Endothelial cell of umbilical vein (primary cell): ENCODE data around the gene PCLO. TPM values are rescaled to one million over a fixed set of nuclear protein-coding genes. Genes with fewer than 3 reads are reported as not detected.

Experiments used
- BruUV-seq: library from RNA; stranded (reverse); fragments of 400-500 nt; replicated peaks from 2 replicates; lab custom pipeline; 2021; lab: Mats Ljungman, UMichigan
- CTCF ChIA-PET: fragments of 300-600, 350-600 bp; sonication (Branson Sonifier 250); formaldehyde crosslinking; loops from one replicate; lab custom pipeline; 2021; ENCODE audit warnings: antibody characterized with exemption, inconsistent platforms; lab: Charles Lee
- POLR2A ChIA-PET: fragments of 300-600, 350-600 bp; sonication (Branson Sonifier 250); formaldehyde crosslinking; loops from one replicate; lab custom pipeline; 2021; ENCODE audit warnings: antibody characterized with exemption, inconsistent platforms; lab: Charles Lee
- DNase-seq: peaks from one replicate; pipeline ENCODE4 v3.0.0-alpha.2; 2011; ENCODE audit warnings: low read depth, low spot score
- FAIRE-seq: peaks from 2 replicates; lab custom pipeline; 2011; peaks lifted over from hg19 to GRCh38; lab: Jason Lieb, UNC
- H2AFZ ChIP-seq: 2 replicates; pipeline ENCODE4 v1.6.0; 2012; ENCODE audit warnings: low read depth, low read length, control low read depth, inconsistent platforms
- H3K27ac ChIP-seq: 2 replicates; pipeline ENCODE4 v1.5.1; 2011; ENCODE audit warnings: low read depth, mild to moderate bottlenecking, control low read depth, low read length, moderate library complexity; ENCODE audit not compliant: insufficient read depth
- H3K27me3 ChIP-seq, 2 experiments: 2 replicates each; pipeline versions ENCODE4 v1.6.0 to v1.6.1; 2011; ENCODE audit warnings: low read length in 2 of 2, mixed read lengths in 1 of 2; ENCODE audit not compliant: control insufficient read depth in 2 of 2, insufficient read depth in 2 of 2
- H3K36me3 ChIP-seq, 2 experiments: 2 replicates in 1 of 2; 3 replicates in 1 of 2; pipeline ENCODE4 v1.5.1; 2011; ENCODE audit warnings: low read length in 2 of 2, mild to moderate bottlenecking in 1 of 2, moderate library complexity in 1 of 2; ENCODE audit not compliant: control insufficient read depth in 2 of 2, insufficient read depth in 2 of 2; ENCODE audit errors: extremely low read depth in 1 of 2
- H3K4me1 ChIP-seq: 3 replicates; pipeline ENCODE4 v1.5.1; 2011; ENCODE audit warnings: mild to moderate bottlenecking, low read length; ENCODE audit not compliant: control insufficient read depth, insufficient read depth; ENCODE audit errors: extremely low read depth
- H3K4me2 ChIP-seq: 2 replicates; pipeline ENCODE4 v1.6.1; 2011; ENCODE audit warnings: low read length, control low read depth, mixed read lengths; ENCODE audit not compliant: insufficient read depth
- H3K4me3 ChIP-seq, 3 experiments: fragments of 200-600 bp in 1 of 3; sonication (generic), shearing (Covaris generic) in 1 of 3; replicated peaks in 1 of 3; 2 replicates each; pipeline ENCODE4 v1.5.1; 2011 to 2016; ENCODE audit warnings: control low read depth in 3 of 3, low read length in 3 of 3, mild to moderate bottlenecking in 2 of 3, inconsistent platforms in 1 of 3, low read depth in 1 of 3, moderate library complexity in 1 of 3; ENCODE audit not compliant: insufficient read depth in 1 of 3
- H3K79me2 ChIP-seq: 2 replicates; pipeline ENCODE4 v1.6.0; 2012; ENCODE audit warnings: low read length, inconsistent platforms; ENCODE audit not compliant: control insufficient read depth, insufficient read depth
- H3K9ac ChIP-seq: replicated peaks from 2 replicates; pipeline ENCODE3; 2011; ENCODE audit warnings: low read length, control low read depth; ENCODE audit not compliant: insufficient read depth; ENCODE audit errors: extremely low read depth
- H3K9me1 ChIP-seq: replicated peaks from 3 replicates; pipeline ENCODE4 v1.6.0; 2011; ENCODE audit warnings: mild to moderate bottlenecking, low read length; ENCODE audit not compliant: control insufficient read depth, insufficient read depth; ENCODE audit errors: extremely low read depth
- H3K9me3 ChIP-seq: replicated peaks from 2 replicates; pipeline ENCODE4 v1.5.1; 2012; ENCODE audit warnings: low read length, inconsistent platforms; ENCODE audit not compliant: control insufficient read depth, insufficient read depth
- H4K20me1 ChIP-seq: replicated peaks from 2 replicates; pipeline ENCODE3; 2011; ENCODE audit warnings: mild to moderate bottlenecking, low read length; ENCODE audit not compliant: control insufficient read depth, insufficient read depth; ENCODE audit errors: extremely low read depth
- CTCF ChIP-seq, 2 donors: IDR thresholded peaks; 1 replicate in 1 of 2; 2 replicates in 1 of 2; pipeline ENCODE4 v1.5.1; 2011; ENCODE audit warnings: low read length in 2 of 2, mild to moderate bottlenecking in 2 of 2, moderate library complexity in 2 of 2, control low read depth in 1 of 2, inconsistent platforms in 1 of 2, low read depth in 1 of 2; ENCODE audit not compliant: insufficient read depth in 1 of 2; ENCODE audit errors: extremely low read depth in 1 of 2
- FOS ChIP-seq: IDR thresholded peaks from 2 replicates; pipeline ENCODE4 v1.6.1; 2011; ENCODE audit warnings: mild to moderate bottlenecking, low read length, moderate library complexity, borderline replicate concordance; ENCODE audit not compliant: insufficient read depth
- GATA2 ChIP-seq: IDR thresholded peaks from 2 replicates; pipeline ENCODE4 v1.7.0; 2011; ENCODE audit warnings: low read depth, mild to moderate bottlenecking, moderate library complexity, mixed read lengths, low read length; ENCODE audit not compliant: insufficient read length, insufficient read depth
- JUN ChIP-seq: IDR thresholded peaks from 2 replicates; pipeline ENCODE4 v1.6.1; 2011; ENCODE audit warnings: borderline replicate concordance, low read depth; ENCODE audit not compliant: insufficient read length, insufficient read depth
- MAX ChIP-seq: IDR thresholded peaks from 2 replicates; pipeline ENCODE4 v1.6.1; 2011; ENCODE audit not compliant: insufficient read depth, insufficient read length
- MYC ChIP-seq: IDR thresholded peaks from one replicate; pipeline ENCODE4 v1.6.1; 2011; ENCODE audit warnings: mild to moderate bottlenecking, low read depth, low read length
- POLR2A ChIP-seq: IDR thresholded peaks from 2 replicates; pipeline ENCODE4 v1.6.1; 2012; ENCODE audit warnings: low read depth, mild to moderate bottlenecking, control low read depth, low read length
- POLR2AphosphoS5 ChIP-seq: IDR thresholded peaks from 2 replicates; pipeline ENCODE4 v1.6.1; 2012; ENCODE audit warnings: low read depth, mild to moderate bottlenecking, control low read depth, low read length, moderate library complexity; ENCODE audit not compliant: insufficient read depth
- dilution Hi-C: fragments of 300-500 bp; cut with MboI; formaldehyde crosslinking; loops from one replicate; pipeline ENCODE4 v1.15.0; 2019; ENCODE audit warnings: low sequenced_read_pairs; ENCODE audit not compliant: extremely low pct_ligation_motif_present
- intact Hi-C: fragments of 100-400 bp; cut with micrococcal nuclease; formaldehyde crosslinking; loops from one replicate; pipeline ENCODE4 v1.10.0; 2022
- polyA plus RNA-seq, 4 experiments: library from polyadenylated mRNA; depleted of rRNA in 3 of 4; stranded (reverse) in 3 of 4; unstranded in 1 of 4; fragments of >200 nt; gene quantifications; 2 replicates each; pipeline versions ENCODE4 v1.2.1 to v1.2.3, GENCODE V29; 2011 to 2012; ENCODE audit warnings: missing spikeins in 1 of 4
- total RNA-seq: library from RNA; stranded (reverse); gene quantifications from 2 replicates; pipeline ENCODE4 v1.2.3, GENCODE V29; 2021

The PCLO gene
- total and polyA plus RNA-seq, 2 donors (not counting 3 experiments of a cell fraction or from before 2014, with no cell fraction given): 0.04 to 0.75 TPM

- no TSS peak for BruUV-seq
- Histone ChIP-seq H3K9me1 (no peaks in the 10 kb centered on the region), H3K4me3 (no peak overlapping the region), H3K9me3 (no peaks in the 10 kb centered on the region), H3K4me1 (no peaks in the 10 kb centered on the region), H3K4me2 (no peak overlapping the region), H3K36me3 (no peaks in the 10 kb centered on the region), H3K79me2 (no peaks in the 10 kb centered on the region), H3K27ac (no peak overlapping the region), H2AFZ (no peak overlapping the region), H3K27me3 (no peaks in the 10 kb centered on the region), H3K9ac (no peak overlapping the region), H4K20me1 (no peaks in the 10 kb centered on the region)
- dilution Hi-C loops (no loop called here), intact Hi-C loops (no loop called here)
- DNase-seq (no peak), FAIRE-seq (no peak)
- ChIA-PET CTCF (interaction anchor here (1.0 kb wide), 1 partner anchor 40 kb away, joined by 3 read pairs; no protein-coding TSS in a partner anchor), POLR2A (no interaction called here)
- TF ChIP-seq FOS: no peak
- no peak for TF ChIP-seq GATA2
- TF ChIP-seq POLR2A: no peak
- TF ChIP-seq MAX: no peak
- no peak for TF ChIP-seq POLR2AphosphoS5
- no peak for TF ChIP-seq MYC
- TF ChIP-seq JUN: no peak
- TF ChIP-seq CTCF (IDR thresholded peaks at IDR 0.05; ENCODE audit: extremely low read depth in 1 of 2, insufficient read depth in 1 of 2, low read depth in 1 of 2, low read length in 2 of 2): no peak
These were observed 311.6 kb downstream of the PCLO start for GRCh38 chr7:82851121-82851520.
